ENCODE data around the gene PCNA.

DNA sequence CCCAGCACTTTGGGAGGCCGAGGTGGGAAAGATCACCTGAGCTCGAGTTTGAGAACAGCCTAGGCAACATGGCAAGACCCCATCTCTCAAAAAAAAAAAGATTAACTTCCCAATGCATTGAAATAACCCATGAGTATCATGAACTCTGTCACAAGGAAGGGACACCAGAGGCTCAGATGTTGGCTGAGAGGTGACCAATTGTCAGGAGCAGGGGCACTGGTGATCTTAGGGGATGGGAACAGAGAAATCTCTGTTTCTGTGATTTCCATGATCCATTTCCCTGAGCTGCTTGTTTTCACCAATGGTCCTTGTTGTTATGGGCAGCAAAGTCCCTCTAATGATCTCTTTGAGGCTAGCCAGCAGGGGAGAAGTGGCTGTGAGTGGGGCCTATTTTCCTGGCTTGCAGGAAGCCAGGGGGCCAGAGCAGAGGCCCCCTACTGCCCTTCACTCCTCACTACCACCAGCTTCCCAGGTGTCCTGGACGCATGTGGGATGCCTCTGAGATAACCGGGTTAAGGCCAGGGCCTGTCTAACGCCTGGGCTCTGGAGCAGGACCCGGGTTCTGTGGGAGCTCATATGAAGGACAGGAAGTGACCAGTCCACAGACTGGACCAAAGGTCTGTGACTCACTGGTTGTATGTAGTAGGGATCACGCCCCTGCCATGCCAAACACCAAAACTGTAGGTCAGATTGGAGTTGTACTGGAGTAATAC lies 54.4 kb downstream of the PCNA start:
- TF ChIP-seq, protein P1, sequence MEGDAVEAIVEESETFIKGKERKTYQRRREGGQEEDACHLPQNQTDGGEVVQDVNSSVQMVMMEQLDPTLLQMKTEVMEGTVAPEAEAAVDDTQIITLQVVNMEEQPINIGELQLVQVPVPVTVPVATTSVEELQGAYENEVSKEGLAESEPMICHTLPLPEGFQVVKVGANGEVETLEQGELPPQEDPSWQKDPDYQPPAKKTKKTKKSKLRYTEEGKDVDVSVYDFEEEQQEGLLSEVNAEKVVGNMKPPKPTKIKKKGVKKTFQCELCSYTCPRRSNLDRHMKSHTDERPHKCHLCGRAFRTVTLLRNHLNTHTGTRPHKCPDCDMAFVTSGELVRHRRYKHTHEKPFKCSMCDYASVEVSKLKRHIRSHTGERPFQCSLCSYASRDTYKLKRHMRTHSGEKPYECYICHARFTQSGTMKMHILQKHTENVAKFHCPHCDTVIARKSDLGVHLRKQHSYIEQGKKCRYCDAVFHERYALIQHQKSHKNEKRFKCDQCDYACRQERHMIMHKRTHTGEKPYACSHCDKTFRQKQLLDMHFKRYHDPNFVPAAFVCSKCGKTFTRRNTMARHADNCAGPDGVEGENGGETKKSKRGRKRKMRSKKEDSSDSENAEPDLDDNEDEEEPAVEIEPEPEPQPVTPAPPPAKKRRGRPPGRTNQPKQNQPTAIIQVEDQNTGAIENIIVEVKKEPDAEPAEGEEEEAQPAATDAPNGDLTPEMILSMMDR (IDR thresholded peaks at IDR 0.05; ENCODE audit: low read depth, low read length): no peak
- TF ChIP-seq MYC (IDR thresholded peaks at IDR 0.05; ENCODE audit: low read depth, low read length): no peak

Measured in NB4 (cell line).